Activated T-helper 1 cell treated with anti-CD3 and anti-CD28 coated beads, Interleukin-2, amount 50 U/mL, for 16 hours (primary cell): ENCODE data around the gene SAA4.
"Not testable (repeated sequence)": the region's sequence is repeated elsewhere in the genome, so short reads cannot be mapped to it uniquely, and the experiment has no call there.

Experiments
- DNase-seq, 2 donors: peaks; one replicate each; pipeline ENCODE4 v3.0.0-alpha.2; 2020; ENCODE audit warnings: low read depth in 1 of 2, low spot score in 1 of 2

SAA4 gene

DNA sequence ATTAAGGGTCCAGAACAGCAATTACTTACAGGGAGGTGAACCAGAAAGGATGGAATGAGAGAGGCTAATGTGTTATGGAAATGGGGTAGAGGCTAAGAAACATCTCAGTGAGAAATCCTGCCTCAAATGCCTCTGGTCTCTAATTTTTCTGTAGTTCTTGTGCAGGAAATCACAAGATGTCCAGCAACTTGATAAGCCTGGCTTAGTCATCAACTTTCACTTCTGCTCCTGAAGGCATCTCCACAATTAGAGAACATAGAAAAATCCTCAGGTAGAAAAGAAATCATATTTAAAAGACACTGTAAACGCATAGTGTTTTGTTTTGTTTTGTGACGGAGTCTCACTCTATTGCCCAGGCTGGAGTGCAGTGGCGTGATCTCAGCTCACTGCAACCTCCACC is 45.2 kb downstream of the SAA4 start:
- DNase-seq: no peak

GRCh38 chr11:18189476-18190245 is 46.9 kb downstream of the SAA4 start:
- not testable (repeated sequence) for DNase-seq

- DNase-seq: no peak
These were observed 47.8 kb downstream of the SAA4 start for GRCh38 chr11:18188796-18189195.
